ENCODE measurements around the gene PHF2. TPM values are rescaled to one million over a fixed set of nuclear protein-coding genes. Genes with fewer than 3 reads are reported as not detected.

The PHF2 gene
- total and polyA plus RNA-seq, 2 of the 4 experiments (the other 2 are of a cell fraction) = 5.9 to 9.5 TPM

DNA sequence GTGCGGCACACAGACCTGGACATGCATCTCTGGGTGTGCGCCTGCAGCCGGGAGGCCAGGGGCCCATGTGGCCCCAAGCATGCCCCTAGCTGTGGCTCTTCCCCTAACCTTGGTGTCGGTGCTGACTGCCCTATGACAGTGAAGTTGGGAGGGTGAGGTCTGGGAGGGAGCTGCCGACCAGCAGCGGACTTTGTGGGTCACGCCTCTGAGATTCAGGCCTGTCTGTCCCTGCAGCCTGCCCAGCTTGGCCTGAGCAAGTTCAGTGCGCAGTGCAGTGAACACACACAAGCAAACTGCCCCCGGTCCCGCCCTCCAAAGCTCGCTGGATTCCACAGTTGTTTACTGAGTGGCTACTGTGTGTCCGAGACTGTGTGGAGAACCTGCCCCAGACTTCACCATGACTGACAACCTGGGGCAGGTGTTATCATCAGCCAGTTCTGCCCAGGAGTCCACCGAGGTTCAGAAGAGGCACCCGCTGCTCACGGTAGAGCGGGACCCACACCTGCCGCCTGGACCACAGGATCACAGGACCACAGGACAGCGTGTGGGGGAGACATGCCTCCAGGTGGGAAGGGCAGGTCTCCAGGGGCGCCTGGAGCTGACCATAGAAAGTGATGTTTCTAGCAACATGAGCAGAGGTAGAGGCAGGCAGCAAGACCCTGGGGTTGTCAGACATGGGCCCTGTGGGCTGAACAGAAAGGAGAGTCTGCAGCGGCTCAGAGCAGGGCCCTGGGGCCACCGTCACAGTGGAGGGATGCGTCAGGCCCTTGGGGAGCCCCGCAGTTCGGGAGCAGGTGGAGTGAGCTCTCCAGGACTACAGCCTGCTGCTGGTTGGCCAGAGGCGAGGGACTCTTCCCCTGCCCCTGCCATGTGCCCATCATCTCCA, 105.1 kb downstream of the PHF2 start:
- no TSS peak for BruUV-seq (replicated peaks)
- TF ChIP-seq CEBPB (IDR thresholded peaks at IDR 0.05; ENCODE audit: low read depth, low read length) (no peak), CHD1 (IDR thresholded peaks at IDR 0.05; ENCODE audit: low read depth, low read length) (no peak), ELK1 (IDR thresholded peaks at IDR 0.05; ENCODE audit: borderline replicate concordance, low read depth, low read length) (no peak), SMC3 (IDR thresholded peaks at IDR 0.05; ENCODE audit: low read depth, low read length) (no peak), MAFK (IDR thresholded peaks at IDR 0.05; ENCODE audit: low read depth, low read length) (no peak), RFX5 (IDR thresholded peaks at IDR 0.05; ENCODE audit: low read depth, low read length) (no peak), RAD21 (IDR thresholded peaks at IDR 0.05; ENCODE audit: low read length) (no peak), NFE2L2 (IDR thresholded peaks at IDR 0.05; ENCODE audit: low read depth, low read length) (no peak), POLR2A (IDR thresholded peaks at IDR 0.05; ENCODE audit: low read depth, low read length) (no peak), MXI1 (IDR thresholded peaks at IDR 0.05; ENCODE audit: borderline replicate concordance, low read depth, low read length) (no peak), BHLHE40 (IDR thresholded peaks at IDR 0.05; ENCODE audit: low read depth, low read length) (no peak), FOS (IDR thresholded peaks at IDR 0.05; ENCODE audit: low read depth, low read length) (no peak), RCOR1 (IDR thresholded peaks at IDR 0.05; ENCODE audit: insufficient replicate concordance, low read length) (no peak)
- TF ChIP-seq, protein P1, sequence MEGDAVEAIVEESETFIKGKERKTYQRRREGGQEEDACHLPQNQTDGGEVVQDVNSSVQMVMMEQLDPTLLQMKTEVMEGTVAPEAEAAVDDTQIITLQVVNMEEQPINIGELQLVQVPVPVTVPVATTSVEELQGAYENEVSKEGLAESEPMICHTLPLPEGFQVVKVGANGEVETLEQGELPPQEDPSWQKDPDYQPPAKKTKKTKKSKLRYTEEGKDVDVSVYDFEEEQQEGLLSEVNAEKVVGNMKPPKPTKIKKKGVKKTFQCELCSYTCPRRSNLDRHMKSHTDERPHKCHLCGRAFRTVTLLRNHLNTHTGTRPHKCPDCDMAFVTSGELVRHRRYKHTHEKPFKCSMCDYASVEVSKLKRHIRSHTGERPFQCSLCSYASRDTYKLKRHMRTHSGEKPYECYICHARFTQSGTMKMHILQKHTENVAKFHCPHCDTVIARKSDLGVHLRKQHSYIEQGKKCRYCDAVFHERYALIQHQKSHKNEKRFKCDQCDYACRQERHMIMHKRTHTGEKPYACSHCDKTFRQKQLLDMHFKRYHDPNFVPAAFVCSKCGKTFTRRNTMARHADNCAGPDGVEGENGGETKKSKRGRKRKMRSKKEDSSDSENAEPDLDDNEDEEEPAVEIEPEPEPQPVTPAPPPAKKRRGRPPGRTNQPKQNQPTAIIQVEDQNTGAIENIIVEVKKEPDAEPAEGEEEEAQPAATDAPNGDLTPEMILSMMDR (conservative IDR thresholded peaks at IDR 0.05; ENCODE audit: low read depth, low read length) = no peak
- TF ChIP-seq, protein P2, sequence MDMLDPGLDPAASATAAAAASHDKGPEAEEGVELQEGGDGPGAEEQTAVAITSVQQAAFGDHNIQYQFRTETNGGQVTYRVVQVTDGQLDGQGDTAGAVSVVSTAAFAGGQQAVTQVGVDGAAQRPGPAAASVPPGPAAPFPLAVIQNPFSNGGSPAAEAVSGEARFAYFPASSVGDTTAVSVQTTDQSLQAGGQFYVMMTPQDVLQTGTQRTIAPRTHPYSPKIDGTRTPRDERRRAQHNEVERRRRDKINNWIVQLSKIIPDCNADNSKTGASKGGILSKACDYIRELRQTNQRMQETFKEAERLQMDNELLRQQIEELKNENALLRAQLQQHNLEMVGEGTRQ (IDR thresholded peaks at IDR 0.05; ENCODE audit: low read depth, low read length) = no peak

More for the DNA sequence above, 105.1 kb downstream of the PHF2 start:
- Histone ChIP-seq H2BK15ac (ENCODE audit: low read depth, low read length) (no peak overlapping the region), H3K36me3 (ENCODE audit: control insufficient read depth, insufficient read depth, low read length) (peaks cover 13% of the 10 kb centered on the region; the same call in 1 of the 2 replicates), H3K9me1 (ENCODE audit: insufficient read depth, low read length) (no peaks in the 10 kb centered on the region), H3K4me3 (ENCODE audit: insufficient read depth, low read depth, low read length) (no peak overlapping the region), H2BK120ac (ENCODE audit: low read depth, low read length) (no peak overlapping the region), H3K9ac (ENCODE audit: low read depth, low read length) (no peak overlapping the region), H3K79me1 (ENCODE audit: low read depth in 1 of 2, low read length in 2 of 2) (no peaks in the 10 kb centered on the region), H3K18ac (ENCODE audit: low read depth, low read length) (no peak overlapping the region), H4K5ac (ENCODE audit: low read depth, low read length) (no peak overlapping the region), H3K4me1 (ENCODE audit: control insufficient read depth, insufficient read depth, low read length) (no peaks in the 10 kb centered on the region), H4K91ac (ENCODE audit: insufficient read depth, low read depth, low read length) (no peak overlapping the region), H2BK20ac (ENCODE audit: low read depth, low read length) (no peak overlapping the region), H4K20me1 (ENCODE audit: insufficient read depth, low read length) (no peaks in the 10 kb centered on the region), H2AK5ac (ENCODE audit: low read depth, low read length) (no peak overlapping the region), H3K4ac (ENCODE audit: low read depth, low read length) (no peak overlapping the region), H3K56ac (ENCODE audit: extremely low read depth, insufficient read depth, low read length) (no peak overlapping the region), H3K27ac (ENCODE audit: insufficient read depth, low read length) (no peak overlapping the region), H2BK5ac (ENCODE audit: low read depth, low read length, poor library complexity, severe bottlenecking) (no peak overlapping the region), H3K9me3 (ENCODE audit: control insufficient read depth, insufficient read depth, low read length) (no peaks in the 10 kb centered on the region), H3K27me3 (ENCODE audit: control insufficient read depth, insufficient read depth, low read length) (no peaks in the 10 kb centered on the region; the same call in 1 of the 2 replicates), H2AFZ (replicated peaks; ENCODE audit: low read length, poor library complexity) (no peak overlapping the region), H3K14ac (replicated peaks; ENCODE audit: low read depth, low read length) (no peak overlapping the region), H3K4me2 (ENCODE audit: low read depth, low read length) (no peak overlapping the region), H3K23ac (ENCODE audit: low read depth, low read length) (no peak overlapping the region), H4K8ac (ENCODE audit: low read depth in 2 of 2, low read length in 2 of 2) (no peak overlapping the region), H2AK9ac (replicated peaks; ENCODE audit: low read depth, low read length, poor library complexity) (no peak overlapping the region)
- in situ Hi-C loops (cut with MboI; ENCODE audit: low sequenced_read_pairs) (loop anchor here (25.0 kb wide), 1 partner anchor 506 kb away; no protein-coding TSS in a partner anchor), dilution Hi-C loops (cut with HindIII; ENCODE audit: low sequenced_read_pairs, unreplicated experiment) (no loop called here), intact Hi-C loops (cut with micrococcal nuclease) (loop anchor here (1.0 kb wide), 3 partner anchors 282 to 532 kb away; no protein-coding TSS in a partner anchor)
- CTCF ChIA-PET = interaction anchor here (0.6 kb wide), 1 partner anchor 282 kb away, joined by 4 read pairs; no protein-coding TSS in a partner anchor
- ATAC-seq (ENCODE audit: low read depth) = peak; percentile 11
- no peak for DNase-seq
- 70% methylated on average over 7 of the region's 25 CpGs; no CpG with 5 or more reads in 1 of the 2 experiments for WGBS, 2 experiments (ENCODE audit: extremely low coverage in 2 of 2, insufficient read length in 1 of 2)
- POLR2A ChIA-PET (ENCODE audit: unreplicated experiment) = no interaction called here
